GM12801 (cell line): ENCODE measurements around the gene BASP1.

Experiments used
- CTCF ChIP-seq: IDR thresholded peaks from one replicate; pipeline ENCODE4 v1.5.1; 2011; ENCODE audit warnings: control low read depth; ENCODE audit not compliant: insufficient read length; ENCODE audit errors: extremely low read depth

The BASP1 gene

GRCh38 chr5:17186256-17186655 is 31.2 kb upstream of the BASP1 start:
- no peak for TF ChIP-seq CTCF

DNA sequence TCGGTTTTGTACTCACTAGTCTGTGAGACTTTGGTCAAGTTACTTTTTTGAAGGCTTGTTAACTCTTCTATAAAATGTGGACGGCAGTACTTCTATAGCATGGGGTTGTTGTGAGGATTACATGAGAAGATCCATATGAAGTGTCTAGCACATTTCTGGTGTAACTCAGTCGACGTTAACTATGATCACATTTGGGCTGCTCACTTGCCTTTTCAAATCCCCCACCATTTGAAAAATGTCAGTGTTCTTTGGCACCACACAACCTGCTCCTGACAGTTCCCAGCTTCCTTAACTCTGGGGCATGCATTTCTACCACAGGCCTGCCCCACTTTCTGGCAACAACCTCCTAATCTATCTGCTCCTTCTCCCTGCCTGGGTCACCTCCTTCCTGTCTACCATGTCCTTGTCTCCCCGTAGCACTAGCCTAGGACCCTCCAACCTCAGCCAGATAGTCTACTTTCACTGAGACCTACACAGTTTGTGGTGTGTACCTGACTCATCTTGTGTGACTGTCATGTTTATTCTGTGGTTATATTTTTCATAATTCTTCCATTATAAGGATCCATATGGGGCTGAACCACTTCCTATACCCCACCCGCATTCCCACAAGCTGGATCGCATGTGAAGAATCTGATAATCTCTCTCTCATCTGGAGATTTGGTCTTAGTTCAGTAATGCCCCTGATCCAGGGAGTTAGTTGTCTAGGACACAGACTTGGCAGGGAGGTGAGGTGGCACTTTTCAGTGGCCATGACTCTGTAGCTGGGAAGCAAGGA is 30.2 kb upstream of the BASP1 start:
- no peak for TF ChIP-seq CTCF

GRCh38 chr5:17187786-17188170 is 29.7 kb upstream of the BASP1 start:
- no peak for TF ChIP-seq CTCF

- TF ChIP-seq CTCF = no peak
Observed at GRCh38 chr5:17189381-17190036, 27.9 kb upstream of the BASP1 start.

- TF ChIP-seq CTCF = no peak
Observed at GRCh38 chr5:17190242-17190778, 27.1 kb upstream of the BASP1 start.

GRCh38 chr5:17190799-17191391 is 26.5 kb upstream of the BASP1 start:
- TF ChIP-seq CTCF = no peak

DNA sequence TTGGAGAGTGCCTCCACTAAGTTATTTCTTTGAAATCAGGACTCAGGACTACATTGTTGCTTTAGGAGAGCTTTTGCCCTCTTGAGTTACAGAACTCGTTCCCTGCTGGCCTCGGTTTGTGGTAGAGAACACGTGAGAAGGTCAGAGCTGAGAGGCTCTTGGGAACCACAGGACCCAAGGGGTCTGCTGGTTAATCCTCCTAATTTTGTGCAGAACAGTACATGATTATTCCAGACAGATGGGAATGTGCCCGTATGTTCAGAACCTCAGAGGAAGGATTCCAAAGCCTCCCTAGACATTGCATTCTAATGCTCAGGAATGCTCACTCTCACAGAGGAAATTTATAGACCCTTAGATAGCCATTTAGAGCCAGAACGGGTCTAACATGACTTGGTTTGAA is 25.2 kb upstream of the BASP1 start:
- no peak for TF ChIP-seq CTCF
